T-helper 9 cell (primary cell): ENCODE measurements around the gene ZNF860.
"Not testable (repeated sequence)": the region's sequence is repeated elsewhere in the genome, so short reads cannot be mapped to it uniquely, and the experiment has no call there.

ENCODE experiments used
- DNase-seq: peaks from one replicate; pipeline ENCODE4 v3.0.0-alpha.2; 2020

Gene ZNF860

DNA sequence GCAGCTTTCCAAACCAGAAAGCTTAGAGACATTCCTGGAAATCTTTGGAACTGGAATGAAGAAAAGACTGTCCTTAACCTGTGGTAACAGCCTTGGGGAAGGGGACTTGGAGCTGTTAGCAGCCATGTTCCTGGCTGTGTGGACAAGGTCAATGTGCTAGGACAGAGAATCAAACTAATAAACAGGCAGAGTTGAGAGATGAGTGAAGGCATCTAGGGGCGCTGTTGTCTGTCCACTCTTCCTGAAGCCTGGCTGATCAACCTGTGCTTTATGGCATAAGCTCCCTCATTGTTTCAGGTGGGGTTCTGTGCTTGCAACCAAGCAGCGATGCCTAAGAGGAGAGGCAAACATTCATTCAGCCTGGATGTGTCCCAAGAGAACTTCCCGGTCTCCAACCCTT, 19.3 kb downstream of the ZNF860 start:
- no peak for DNase-seq

DNA sequence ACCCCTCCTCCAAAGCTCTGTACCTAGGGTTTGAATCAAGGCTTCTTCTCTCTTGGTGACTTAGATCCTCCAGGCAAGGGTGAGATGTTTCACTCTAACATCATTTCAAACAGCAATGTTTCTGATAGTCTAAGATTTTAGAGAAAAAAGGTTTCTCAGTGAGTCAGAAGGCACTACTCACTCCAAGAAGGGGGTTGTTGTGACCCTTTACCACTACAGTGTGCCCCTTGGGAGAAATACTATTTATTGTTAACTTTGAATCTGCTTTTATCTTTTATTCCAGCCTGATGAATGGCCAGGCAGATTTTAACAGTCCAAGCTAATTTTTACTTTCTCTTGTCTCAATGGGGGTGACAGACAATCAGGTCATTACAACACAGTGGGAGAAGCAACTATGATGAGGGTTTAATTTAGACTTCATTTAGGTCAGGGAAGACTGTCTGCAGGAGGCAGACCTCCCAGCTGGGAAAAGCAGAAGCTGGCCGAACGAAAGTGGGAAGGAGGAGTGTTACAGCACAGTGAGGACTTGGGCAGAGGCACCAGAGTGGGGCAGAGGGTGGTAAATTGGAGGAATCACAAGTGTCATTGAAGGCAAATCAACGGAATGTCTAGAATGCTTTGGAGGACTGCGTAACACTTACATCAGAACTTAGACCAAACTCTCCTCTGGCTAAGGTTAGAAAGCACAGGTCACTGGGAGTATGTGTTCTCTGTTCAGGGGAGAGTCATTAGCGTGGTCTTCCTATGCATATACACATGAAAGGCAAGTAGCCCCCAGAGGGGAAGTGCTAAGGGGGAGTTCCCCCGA, 21.2 kb downstream of the ZNF860 start:
- DNase-seq, result no peak

DNA sequence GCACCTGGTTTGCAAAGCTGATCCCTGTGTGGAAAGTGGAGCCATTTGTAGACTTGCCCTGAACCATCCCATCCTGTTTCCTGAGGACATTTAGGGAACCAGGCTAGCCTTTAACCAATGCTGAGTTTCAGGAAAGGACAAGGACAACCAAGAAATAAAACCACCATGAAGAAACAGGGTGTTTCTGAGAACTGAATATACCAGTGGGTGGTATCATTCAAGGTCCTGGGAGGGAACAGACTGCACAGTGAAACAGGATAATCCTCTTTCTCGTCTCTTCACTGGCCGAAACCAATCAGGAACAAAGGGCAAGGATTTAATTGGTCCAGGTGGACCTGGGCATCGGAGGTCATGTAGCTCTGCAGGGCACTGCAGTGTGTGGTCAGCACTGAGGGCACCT, 21.8 kb downstream of the ZNF860 start:
- DNase-seq, result no peak

DNA sequence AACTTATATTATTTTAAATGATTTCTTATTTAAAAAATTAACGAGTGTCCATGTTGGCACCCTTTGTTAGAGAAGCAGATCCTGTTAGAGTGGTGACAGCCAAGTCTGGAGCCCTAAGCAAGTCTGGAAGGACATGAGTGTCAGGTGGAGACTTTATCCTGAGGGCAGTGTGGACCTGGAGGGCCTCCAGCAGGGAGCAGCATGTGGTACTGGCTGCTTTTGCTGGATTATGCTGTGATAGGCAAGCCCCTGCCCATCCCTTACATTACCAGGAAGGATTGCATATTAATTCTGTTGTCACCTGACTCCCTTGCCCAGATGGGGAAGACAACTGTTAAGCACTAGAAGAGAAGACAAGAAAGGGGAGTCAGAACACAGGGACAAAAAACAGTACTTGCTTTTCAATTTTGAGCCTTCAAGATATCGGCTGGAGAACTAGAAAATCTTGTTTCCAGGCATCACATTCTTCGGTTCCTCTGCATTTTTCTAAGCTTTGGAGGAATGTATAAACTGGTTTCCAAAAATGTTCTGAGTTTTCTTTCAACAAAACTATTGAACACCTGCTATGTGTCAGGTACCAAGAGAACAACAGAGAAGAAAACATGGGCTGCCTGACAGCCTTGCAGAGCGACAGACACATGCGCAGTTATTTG, 22.7 kb downstream of the ZNF860 start:
- no peak for DNase-seq

DNA sequence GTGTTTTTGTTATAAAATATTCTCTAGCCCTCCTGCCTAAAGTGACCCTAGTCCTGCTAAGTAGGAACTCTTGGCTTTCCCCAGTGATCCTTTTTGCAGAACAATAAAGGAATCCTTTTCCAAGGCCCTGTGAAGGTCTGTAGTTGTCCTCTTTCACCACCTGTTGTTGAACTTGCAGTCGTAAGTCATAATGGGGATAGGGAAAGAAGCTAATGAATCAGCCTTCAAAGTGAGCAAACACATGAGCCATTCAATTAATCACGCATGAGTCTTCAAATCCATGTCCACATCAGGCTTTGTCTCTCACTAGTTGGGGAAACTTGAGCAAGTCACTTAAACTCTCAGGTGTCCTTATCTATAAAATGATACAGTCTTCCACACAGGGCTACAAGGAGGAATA, 27.6 kb downstream of the ZNF860 start:
- DNase-seq, result no peak

DNA sequence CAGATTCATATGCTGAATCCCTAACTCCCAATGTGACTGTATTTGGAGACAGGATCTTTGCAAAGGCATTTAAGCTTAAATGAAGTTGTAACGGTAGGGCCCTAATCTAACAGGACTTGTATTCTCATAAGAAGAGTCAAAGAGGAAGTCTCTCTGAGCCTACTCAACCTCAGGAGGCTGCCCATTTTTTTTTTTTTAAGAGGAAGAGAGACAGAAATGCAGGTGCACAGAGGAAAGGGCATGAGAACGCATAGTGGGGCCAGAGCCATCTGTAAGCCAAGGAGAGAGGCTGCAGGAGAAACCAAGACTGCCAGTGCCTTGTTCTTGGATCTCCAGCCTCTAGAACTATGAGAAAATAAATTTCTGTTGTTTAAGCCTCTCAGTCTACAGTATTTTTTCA, 28.4 kb downstream of the ZNF860 start:
- no peak for DNase-seq

DNA sequence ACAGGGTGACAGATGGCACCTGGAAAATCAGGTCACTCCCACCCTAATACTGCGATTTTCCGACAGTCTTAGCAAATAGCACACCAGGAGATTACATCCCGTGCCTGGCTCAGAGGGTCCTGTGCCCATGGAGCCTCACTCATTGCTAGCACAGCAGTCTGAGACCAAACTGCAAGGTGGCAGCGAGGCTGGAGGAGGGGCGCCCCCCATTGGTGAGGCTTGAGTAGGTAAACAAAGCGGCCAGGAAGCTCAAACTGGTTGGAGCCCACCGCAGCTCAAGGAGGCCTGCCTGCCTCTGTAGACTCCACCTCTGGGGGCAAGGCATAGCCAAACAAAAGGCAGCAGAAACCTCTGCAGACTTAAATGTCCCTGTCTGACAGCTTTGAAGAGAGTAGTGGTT, 29.1 kb downstream of the ZNF860 start:
- DNase-seq, result not testable (repeated sequence)

DNA sequence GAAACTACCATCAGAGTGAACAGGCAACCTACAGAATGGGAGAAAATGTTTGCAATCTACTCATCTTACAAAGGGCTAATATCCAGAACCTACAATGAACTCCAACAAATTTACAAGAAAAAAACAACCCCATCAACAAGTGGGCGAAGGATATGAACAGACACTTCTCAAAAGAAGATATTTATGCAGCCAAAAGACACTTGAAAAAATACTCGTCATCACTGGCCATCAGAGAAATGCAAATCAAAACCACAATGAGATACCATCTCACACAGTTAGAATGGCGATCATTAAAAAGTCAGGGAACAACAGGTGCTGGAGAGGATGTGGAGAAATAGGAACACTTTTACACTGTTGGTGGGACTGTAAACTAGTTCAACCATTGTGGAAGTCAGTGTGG, 34.1 kb downstream of the ZNF860 start:
- DNase-seq, result not testable (repeated sequence)

DNA sequence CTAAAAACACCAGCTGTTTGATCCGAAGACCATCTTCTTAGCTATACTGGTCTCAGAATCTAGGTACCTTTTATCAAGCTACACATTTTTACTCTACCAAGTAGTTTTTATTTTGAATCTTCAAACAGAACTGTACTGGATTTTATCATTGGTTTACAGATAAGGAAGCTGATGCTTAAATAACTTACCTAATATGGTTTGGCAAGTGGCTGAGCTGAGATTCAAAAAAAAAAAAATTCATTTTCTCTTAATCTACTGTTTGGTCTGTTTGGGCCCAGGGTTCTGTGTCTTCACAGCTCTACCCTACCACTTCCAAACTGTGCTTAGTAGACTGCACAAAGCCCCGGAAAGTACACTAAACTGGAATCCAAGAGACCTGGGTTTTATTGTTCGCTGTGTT, 35.7 kb downstream of the ZNF860 start:
- no peak for DNase-seq

DNA sequence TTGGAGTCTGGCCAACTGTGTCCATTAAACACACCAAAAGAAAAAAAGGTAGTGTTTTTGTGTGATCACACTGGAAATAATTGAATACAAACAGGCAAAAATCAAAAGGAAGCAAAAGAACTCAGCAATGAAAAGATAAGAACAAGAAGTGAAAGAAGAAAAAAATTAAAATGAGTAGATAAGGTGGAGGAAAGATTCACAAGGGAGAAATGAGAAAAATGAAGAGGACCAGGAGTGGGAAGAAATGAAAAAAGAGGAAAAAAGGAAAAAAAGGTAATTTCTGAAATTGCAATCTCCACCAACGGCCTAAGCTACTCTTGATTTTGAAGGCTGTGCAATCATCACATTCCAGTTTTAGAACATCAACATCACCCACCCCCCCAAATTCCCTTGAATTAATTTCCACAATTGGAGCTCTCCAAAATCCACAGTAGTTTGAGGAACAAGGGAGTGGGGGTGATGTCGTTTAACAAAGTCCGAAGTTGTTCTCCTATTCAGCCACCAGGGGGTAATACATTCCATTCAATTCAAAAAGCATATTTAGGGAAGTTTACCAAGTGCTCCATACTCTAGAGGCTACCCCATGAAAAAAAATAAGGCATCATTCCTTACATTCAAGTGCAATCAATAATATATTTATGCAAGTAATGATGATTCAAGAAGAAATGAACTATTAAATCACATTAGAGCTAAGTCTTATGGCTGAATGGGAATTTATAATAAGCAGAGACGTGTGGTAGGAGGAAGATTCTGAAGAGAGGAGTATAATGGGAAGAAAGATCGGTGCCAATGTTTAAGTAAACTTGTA, 37.4 kb downstream of the ZNF860 start:
- DNase-seq, result no peak

DNA sequence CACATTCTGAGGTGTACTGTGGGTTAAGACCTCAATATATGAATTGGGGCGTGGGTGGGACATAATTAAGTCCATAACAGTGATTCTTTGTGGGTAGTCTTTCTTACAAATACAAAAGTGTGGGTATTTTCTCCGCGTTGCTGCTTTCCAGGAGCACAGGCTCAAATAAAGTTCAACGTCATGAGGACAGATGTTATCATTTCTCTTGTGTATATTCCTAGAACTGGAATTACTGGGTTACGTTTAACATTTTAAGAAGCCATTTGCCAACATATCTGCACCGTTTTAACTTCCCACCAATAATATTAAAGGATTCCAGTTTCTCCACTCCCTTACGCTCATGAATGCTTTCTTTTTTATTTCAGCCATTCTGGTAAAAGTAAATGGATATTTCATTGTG, 39.6 kb downstream of the ZNF860 start:
- DNase-seq, result no peak

DNA sequence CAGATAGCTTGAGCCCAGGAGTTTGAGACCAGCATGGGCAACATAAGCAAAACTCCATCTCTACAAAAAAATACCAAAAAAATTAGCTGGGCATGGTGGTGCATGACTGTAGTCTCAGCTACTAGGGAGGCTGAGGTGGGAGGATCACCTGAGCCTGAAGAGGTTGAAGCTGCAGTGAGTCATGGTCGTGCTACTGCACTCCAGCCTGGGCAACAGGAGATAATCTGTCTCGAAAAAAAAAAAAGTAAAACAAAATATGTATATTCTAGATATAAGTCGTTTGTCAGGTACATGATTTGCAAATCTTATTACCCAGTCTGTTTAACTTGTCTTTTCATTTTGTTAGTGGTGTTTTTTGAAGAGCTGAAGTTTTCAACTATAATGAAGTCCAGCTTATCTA, 40.2 kb downstream of the ZNF860 start:
- DNase-seq, result no peak

DNA sequence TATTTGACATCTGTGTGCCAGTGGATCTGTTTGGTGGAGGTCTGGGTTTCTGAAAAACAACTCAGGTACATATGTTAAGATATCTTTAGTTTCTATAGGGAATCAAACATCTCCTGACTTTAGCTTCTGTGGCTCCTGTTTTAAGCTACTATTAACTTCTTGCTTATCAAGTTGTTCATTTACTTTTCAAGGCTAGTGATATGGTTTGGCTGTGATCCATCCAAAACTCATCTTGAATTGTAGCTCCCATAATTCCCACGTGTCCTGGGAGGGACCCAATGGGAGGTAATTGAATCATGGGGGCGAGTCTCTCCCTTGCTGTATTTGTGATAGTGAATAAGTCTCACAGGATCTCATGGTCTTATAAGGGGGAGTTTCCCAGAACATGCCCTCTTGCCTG, 41.4 kb downstream of the ZNF860 start:
- DNase-seq, result no peak

DNA sequence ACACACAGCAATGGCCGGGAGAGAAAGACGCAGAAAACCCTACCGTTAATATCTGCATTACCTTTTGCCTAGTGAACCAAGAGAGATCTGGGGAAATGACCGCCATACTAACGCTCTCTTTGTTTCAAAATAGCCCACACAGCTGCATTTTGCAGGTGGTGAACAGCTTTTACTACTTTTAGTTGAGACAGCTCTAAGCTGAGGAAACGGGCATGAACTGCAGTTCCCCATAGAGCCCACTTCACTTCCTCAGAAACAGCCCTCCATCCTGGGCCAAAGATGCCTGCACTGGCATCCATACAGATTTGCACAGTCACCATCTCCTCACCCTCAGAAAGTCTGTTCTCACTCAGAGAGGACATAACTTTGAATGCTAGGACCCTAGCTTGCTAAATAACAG, 45.0 kb downstream of the ZNF860 start:
- no peak for DNase-seq

DNA sequence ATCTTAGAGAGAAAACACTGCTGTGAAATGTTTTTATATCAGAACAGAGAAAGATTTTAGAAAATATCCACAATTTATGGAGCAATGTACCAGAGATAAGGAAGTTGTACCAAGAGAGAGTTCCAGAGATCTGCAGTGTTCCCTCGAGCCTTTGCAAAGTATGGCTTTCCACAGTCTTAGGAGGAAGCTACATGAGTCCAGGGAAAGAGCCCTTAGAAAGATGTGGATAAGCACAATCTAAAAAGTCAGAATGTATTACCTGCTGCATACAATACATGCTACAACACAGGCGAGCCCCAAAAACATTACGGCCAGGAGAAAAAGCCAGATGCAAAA, 56.4 kb downstream of the ZNF860 start:
- no peak for DNase-seq

DNA sequence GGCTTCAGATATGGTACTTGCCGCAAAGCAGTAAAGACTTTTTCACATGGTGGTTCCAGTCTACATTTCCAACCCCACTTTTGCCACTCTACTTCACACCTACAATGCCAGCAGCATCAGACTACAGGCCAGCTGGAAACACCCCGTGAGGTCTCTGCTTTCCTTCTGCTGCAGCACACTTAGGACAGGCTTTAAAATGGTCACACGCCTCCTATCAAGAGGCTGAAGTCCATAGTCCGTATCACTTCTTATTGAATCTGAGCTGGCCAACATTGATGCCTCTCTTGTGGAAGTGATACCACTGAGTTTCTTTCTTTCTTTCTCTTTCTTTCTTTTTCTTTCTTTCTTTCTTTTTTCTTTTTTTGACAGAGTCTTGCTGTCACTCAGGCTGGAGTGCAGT, 59.8 kb downstream of the ZNF860 start:
- DNase-seq, result no peak
